GM19023 (cell line): ENCODE data around the gene CFAP44.
"Not testable (repeated sequence)": the region's sequence is repeated elsewhere in the genome, so short reads cannot be mapped to it uniquely, and the experiment has no call there.

Experiments
- ATAC-seq: cut with Tn5 transposase; IDR thresholded peaks from one replicate; pipeline ENCODE4 v1.9.1; 2021; ENCODE audit warnings: mild to moderate bottlenecking, moderate library complexity; ENCODE audit not compliant: unreplicated experiment

Gene CFAP44

GRCh38 chr3:113441051-113441770 is at the start of gene CFAP44:
CFAP44 (minus strand) TSS chr3:113441493; CDS start chr3:113433664, 7,829 bp downstream.
- ATAC-seq = no peak

GRCh38 chr3:113485161-113485609 is 43.9 kb upstream of the CFAP44 start:
- ATAC-seq = no peak

GRCh38 chr3:113468539-113468938 is 27.2 kb upstream of the CFAP44 start:
- no peak for ATAC-seq

- ATAC-seq = no peak
These were observed 20.2 kb upstream of the CFAP44 start for GRCh38 chr3:113461488-113461887.

- ATAC-seq = not testable (repeated sequence)
These were observed 17.3 kb upstream of the CFAP44 start for GRCh38 chr3:113458554-113458953.

GRCh38 chr3:113455446-113455845 is 14.2 kb upstream of the CFAP44 start:
- no peak for ATAC-seq

GRCh38 chr3:113454630-113455029 is 13.3 kb upstream of the CFAP44 start:
- no peak for ATAC-seq

- ATAC-seq = no peak
These were observed 12.8 kb upstream of the CFAP44 start for GRCh38 chr3:113454057-113454456.

GRCh38 chr3:113450911-113451310 is 9.6 kb upstream of the CFAP44 start:
- no peak for ATAC-seq

- no peak for ATAC-seq
These were observed 1.7 kb downstream of the CFAP44 start for GRCh38 chr3:113439606-113440005.

- ATAC-seq = no peak
These were observed 3.1 kb downstream of the CFAP44 start for GRCh38 chr3:113438224-113438623.

- no peak for ATAC-seq
These were observed 3.9 kb downstream of the CFAP44 start for GRCh38 chr3:113437411-113437810.

- ATAC-seq = no peak
These were observed 4.5 kb downstream of the CFAP44 start for GRCh38 chr3:113436809-113437208.

GRCh38 chr3:113431811-113432210 is 9.5 kb downstream of the CFAP44 start:
- ATAC-seq = no peak

GRCh38 chr3:113428581-113428980 is 12.7 kb downstream of the CFAP44 start:
- ATAC-seq = no peak

GRCh38 chr3:113423699-113424098 is 17.6 kb downstream of the CFAP44 start:
- ATAC-seq = no peak

GRCh38 chr3:113421082-113421481 is 20.2 kb downstream of the CFAP44 start:
- no peak for ATAC-seq

GRCh38 chr3:113409676-113410075 is 31.6 kb downstream of the CFAP44 start:
- ATAC-seq = no peak

GRCh38 chr3:113405180-113405579 is 36.1 kb downstream of the CFAP44 start:
- ATAC-seq = no peak

- no peak for ATAC-seq
These were observed 36.7 kb downstream of the CFAP44 start for GRCh38 chr3:113404637-113405036.
